Measurements from ENCODE around the gene ITGA2B.
"Not testable (repeated sequence)": the region's sequence is repeated elsewhere in the genome, so short reads cannot be mapped to it uniquely, and the experiment has no call there.

The ITGA2B gene

DNA sequence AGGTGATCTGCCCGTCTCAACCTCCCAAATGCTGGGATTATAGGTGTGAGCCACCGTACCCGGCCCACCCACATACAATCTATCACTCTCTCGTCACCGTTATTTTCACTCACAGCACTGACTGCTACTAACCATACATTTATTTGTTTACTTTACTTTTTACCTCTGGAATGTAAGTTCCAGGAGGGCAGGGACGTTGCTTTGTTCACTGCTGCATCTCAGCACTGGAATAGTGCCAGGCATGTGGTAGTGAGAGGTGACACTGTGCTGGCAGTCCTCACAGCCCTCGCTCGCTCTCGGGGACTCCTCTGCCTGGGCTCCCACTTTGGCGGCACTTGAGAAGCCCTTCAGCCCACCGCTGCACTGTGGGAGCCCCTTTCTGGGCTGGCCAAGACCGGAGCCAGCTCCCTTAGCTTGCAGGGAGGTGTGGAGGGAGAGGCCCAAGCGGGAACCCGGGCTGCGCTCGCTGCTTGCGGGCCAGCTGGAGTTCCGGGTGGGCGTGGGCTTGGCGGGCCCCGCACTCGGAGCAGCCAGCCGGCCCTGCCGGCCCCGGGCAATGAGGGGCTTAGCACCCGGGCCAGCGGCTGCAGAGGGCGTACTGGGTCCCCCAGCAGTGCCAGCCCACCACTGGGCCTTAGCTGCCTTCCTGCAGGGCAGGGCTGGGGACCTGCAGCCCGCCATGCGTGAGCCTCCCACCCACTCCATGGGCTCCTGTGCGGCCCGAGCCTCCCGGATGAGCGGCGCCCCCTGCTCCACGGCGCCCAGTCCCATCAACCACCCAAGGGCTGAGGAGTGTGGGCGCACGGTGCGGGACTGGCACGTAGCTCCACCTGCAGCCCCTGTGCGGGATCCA is 20.8 kb downstream of the ITGA2B start:
- DNase-seq (ENCODE audit: low read depth in 2 of 2): not testable (repeated sequence)

- no peak for DNase-seq (ENCODE audit: low read depth in 2 of 2)
Observed at GRCh38 chr17:44367231-44367979, 22.0 kb downstream of the ITGA2B start.

DNA sequence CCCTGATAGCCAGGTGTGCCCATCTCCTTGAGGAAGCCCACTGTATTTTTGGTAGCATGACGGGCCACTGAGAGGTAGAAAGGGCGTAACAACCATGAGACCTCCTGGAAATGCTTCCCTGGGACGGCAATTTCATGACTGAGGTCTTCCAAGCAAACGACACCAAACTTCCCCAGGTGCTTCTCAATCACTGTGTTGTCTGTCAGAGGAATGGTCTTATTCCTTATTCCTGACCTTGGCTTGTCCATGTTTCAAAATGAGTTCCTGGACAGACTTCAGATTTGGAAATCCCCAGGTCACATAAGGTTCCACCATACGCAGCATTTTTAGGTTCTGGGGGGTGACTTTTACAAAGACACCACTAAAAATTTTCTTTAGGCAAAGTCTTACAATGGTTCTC is 24.4 kb downstream of the ITGA2B start:
- DNase-seq (ENCODE audit: low read depth in 2 of 2): not testable (repeated sequence)

DNA sequence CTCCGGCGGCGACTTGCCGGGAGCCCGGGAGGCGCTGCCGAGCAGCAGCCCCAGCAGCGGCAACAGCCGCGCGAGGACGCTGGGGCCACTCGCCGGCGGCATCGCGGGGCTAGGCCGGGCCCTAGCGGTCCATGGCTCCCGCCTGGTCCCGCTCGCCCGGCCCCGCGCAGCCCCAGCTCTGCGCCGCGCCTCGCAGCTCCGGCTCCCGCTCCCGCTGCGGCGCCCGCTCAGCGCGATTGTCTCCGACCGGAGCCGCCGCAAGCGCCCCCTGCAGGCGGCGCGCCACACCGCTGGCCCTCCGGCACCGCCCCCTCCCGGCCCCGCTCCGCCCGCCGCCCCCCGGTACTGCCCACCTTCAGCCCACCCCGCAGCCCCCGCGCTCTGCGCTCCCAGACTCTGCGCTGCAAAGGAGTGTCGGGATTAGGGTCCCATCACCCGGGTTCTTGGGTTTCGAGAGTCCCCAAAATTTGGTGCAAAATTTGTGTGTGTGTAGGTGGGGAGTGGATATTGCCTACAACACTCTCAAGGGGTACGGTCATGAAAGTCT is 25.8 kb downstream of the ITGA2B start, which contains the start of gene FAM171A2:
FAM171A2 (minus strand) TSS at position 241 of the 547 bp plus-strand sequence; CDS start at position 102, 139 bp downstream.
- peak; percentile 61 to 63 for DNase-seq (ENCODE audit: low read depth in 2 of 2)

DNA sequence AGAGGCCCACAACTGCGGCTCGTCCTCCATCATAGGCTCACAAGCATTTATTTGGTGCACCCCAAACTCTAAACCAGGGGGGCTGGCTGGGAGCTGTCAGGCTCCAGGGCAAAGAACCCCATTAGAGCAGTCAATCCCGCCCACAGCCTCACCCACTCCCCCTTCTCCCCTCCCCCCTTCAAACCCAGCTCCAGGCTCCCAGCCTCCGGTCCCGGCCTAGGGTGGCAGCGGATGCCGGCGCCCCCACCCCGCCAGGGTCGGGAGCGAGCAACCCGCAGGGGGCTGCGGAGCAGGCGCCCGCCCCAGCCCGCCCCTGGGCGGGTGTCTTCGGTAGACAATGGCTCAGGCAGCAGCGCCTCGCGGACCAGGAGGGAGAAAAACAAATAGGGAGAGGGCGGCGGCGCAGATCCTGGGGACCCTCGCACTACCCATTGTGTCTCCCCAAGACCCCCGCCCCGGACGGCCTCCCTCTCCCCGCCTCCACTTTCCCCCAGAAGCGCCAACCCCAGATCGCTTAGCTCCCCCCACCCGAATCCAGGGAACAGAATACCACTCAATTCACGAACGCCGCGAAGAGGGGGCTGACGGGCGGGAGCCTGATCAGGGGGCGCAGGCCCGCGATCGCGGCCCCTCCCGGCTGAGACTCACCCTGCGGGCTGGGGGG is 26.4 kb downstream of the ITGA2B start:
- no peak for DNase-seq (ENCODE audit: low read depth in 2 of 2)

DNA sequence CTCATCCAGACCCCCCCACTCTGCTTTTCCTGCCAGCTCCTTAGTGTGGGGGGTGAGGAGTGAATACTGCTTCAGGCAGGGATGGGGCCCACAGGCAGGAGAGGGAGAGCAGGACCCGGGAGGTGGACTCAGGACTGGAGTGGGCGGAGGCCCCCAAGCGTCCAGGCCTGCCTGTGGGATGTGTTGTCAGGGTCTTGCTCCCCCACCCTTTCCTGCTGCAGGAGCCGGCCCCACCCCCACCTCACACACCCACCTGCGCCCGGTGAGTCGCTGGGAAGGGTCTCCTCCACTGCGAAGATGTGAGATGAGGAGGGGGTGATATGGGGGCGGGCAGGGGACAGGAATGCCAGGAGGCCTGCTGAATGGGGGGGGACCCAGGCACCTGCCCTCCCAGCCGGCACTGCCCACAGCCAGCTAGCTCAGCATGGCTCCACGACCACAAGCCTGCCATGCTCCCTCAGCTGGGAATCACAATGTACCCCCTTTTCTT is 26.9 kb downstream of the ITGA2B start:
- no peak for DNase-seq (ENCODE audit: low read depth in 2 of 2)

DNA sequence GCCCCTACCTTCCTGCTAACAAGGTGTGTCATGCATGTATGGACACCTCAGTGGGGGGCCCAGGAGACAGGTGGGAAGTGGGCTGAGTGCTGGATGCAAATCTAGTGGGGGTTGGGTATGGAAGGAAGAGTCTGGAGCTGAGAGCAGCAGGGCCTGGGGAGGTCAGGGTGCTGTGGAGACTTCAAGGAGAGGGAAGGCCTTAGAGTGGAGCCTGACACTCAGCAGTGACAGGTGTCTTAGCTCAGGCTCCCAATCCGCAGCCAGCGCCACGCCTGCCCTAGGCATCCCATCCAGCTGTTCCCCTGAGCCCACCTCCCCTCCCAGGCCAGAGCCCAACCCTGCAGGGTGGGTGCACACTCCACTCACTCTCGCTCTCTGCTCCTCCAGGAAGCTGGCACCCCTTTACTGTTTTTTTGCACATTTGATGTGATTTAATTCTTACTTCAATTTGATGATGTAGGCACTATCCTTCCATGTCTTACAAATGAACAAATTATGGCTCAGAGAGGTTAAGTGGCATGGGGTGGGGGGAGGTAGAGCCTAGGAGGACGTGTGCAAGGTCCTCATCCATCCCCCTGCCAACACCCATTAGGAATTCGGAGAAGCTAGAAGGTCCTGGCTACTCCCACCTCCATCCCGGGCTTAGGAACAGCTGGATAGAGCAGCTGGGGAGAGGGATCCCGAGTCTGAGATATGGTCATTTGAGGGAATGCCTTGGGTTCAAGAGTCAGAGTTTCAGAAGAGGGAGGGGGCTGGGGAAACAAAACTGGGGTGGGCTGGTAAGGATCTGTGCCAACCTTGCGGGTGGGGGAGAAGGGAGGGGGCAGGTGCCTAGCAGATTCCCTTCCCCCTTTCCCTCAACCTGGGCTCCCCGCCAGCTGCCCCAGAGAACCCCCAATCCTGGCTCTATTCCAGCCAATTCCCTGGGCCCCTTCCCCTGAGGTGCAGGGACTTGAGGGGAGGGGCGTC is 27.9 kb downstream of the ITGA2B start:
- DNase-seq (ENCODE audit: low read depth in 2 of 2): no peak

DNA sequence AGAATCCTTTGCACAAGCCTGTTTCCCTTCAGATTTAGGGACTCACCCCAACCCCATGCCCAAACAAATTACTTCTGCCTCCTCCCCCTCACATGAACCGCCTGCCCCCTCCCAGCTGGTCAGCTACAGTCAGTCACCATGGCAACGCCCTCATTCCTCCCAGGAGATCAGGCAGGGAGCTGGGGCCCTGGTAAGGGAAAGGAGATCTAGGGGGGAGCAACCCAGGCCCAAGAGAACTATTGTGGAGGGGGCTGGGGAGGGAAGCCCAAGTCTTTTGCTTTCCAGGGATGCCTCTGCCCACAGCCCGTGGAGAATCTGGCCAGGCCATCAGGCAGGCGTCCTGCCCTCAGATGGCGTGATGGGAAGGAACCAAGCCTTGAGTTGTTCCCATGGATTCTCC is 28.6 kb downstream of the ITGA2B start:
- no peak for DNase-seq (ENCODE audit: low read depth in 2 of 2)

DNA sequence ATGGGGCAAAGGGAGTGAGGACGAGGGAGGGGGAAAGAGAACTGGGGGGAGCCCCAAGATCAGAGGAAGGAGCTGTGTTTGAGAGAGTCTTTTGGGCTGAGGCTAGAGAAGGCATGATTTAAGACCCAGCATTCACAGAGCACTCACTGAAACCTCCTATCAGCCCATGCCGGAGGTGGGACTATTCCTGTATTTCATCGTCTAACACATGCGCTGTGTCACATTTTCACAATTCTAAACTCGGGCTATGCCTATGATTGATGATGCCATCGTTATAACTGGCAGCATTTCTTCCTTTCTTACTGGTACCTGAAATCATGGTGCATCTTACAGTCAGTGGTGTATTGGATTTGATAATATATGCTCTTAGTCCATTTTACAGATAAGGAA is 29.3 kb downstream of the ITGA2B start:
- DNase-seq (ENCODE audit: low read depth in 2 of 2): no peak

DNA sequence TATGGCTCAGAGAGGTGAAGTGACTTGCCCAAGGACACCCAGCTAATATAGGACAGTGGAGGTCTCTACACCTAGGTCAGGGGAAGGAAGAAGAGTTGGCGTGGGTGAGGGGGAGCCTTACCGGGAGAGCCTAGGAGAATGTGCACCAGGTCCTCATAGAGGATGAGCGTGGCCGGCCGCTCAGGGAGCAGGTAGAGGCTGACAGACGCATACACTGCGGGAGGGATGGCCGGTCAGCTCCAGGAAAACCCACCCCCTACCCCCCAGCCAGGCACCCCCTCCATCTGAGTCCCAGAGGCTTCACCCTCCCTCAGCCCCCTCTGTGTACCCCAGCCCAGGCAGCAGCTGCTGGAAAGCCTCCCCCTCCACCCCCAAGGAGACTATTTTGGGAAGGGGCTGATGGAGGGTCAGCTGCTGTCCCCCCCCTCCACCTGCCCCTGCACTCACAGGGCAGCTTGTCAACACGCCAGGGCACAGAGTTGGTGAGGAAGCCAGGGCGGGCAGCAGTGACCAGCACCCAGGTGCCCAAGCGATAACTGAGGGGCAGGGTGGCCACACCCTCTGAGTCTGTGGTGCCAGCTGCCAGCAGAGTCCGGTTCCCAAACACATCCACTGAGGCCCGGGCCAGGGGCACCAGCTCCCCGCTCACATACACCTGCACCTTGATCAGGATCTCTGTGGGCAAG is 29.8 kb downstream of the ITGA2B start:
- no peak for DNase-seq (ENCODE audit: low read depth in 2 of 2)

- DNase-seq (ENCODE audit: low read depth in 2 of 2): no peak
Observed at GRCh38 chr17:44359006-44359405, 30.4 kb downstream of the ITGA2B start.

GRCh38 chr17:44358066-44358465 is 31.4 kb downstream of the ITGA2B start:
- no peak for DNase-seq (ENCODE audit: low read depth in 2 of 2)

DNA sequence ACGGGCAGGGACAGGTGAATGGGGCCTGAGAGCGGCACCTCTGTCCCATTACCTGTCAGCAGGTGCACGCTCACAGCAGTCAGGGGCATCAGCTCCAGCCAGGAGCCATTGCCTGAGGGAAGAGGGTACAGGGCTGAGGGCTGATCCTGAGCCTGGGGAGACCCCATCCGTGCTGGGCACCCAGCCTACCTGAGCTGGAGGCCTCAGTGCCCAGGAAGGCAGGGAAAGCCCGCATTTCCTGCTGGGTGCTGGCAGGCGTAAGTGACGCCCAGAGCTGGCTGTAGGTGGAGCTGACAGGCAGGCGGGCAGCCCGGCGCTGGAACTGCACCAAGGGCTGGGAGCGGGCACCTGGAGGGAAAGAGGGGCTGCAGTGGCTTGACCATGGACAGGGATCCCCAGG is 33.2 kb downstream of the ITGA2B start:
- DNase-seq (ENCODE audit: low read depth in 2 of 2): no peak

DNA sequence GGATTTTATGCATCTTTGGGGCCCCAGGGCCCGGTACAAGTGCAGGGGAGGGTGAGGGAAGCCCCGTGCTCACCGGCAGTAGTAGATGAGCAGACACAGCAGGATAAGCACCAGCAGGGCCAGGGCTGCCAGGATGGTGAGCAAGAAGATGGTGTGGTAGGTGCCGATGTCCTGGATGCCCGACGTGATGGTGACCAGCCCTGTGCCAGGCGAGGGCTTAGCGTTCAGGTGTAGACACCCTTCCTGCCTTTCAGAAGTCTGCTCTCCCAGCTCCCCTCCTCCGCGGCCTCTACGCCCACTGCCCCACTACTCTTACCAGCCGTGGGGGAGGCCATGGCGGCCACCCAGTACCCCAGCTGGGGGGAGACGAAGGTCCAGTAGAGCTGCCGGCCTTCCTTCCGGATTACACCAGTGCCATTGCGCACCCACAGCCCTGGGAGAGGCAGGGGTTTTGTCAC is 33.8 kb downstream of the ITGA2B start:
- no peak for DNase-seq (ENCODE audit: low read depth in 2 of 2)

- DNase-seq (ENCODE audit: low read depth in 2 of 2): peak; percentile 50
Observed at GRCh38 chr17:44354582-44355561, 34.6 kb downstream of the ITGA2B start.

- no peak for DNase-seq (ENCODE audit: low read depth in 2 of 2)
Observed at GRCh38 chr17:44353672-44354331, 35.6 kb downstream of the ITGA2B start.

- DNase-seq (ENCODE audit: low read depth in 2 of 2): no peak
Observed at GRCh38 chr17:44352828-44353671, 36.4 kb downstream of the ITGA2B start.
